H9 (cell line): ENCODE results near the gene FASTK. TPM values are rescaled to one million over a fixed set of nuclear protein-coding genes. Genes with fewer than 3 reads are reported as not detected.
A peak's percentile ranks its signal among the peaks of the same experiment; 100 is the strongest.

Experiments
- DNase-seq: peaks from one replicate; pipeline ENCODE4 v3.0.0-alpha.2; 2017
- H2AFZ ChIP-seq: one replicate; pipeline ENCODE4 v1.6.1; 2013; ENCODE audit warnings: mild to moderate bottlenecking, low read length, control low read depth, moderate library complexity
- H2AK5ac ChIP-seq: 2 replicates; pipeline ENCODE4 v1.6.1; 2013; ENCODE audit warnings: low read length, control low read depth, mixed read lengths; ENCODE audit not compliant: insufficient read length
- H2BK120ac ChIP-seq: one replicate; pipeline ENCODE4 v1.6.1; 2013; ENCODE audit warnings: low read depth, mild to moderate bottlenecking, low read length, control low read depth, inconsistent platforms; ENCODE audit not compliant: poor library complexity, severe bottlenecking
- H2BK12ac ChIP-seq: 2 replicates; pipeline ENCODE4 v1.6.1; 2013; ENCODE audit warnings: low read length, control low read depth, mixed read lengths, low read depth; ENCODE audit not compliant: insufficient read length
- H2BK15ac ChIP-seq: 2 replicates; pipeline ENCODE4 v1.6.1; 2013; ENCODE audit warnings: low read depth, low read length, control low read depth
- H2BK20ac ChIP-seq: one replicate; pipeline ENCODE4 v1.6.1; 2013; ENCODE audit warnings: low read depth, mild to moderate bottlenecking, low read length, control low read depth, inconsistent platforms; ENCODE audit not compliant: poor library complexity, severe bottlenecking
- H2BK5ac ChIP-seq: 2 replicates; pipeline ENCODE4 v1.6.1; 2013; ENCODE audit warnings: low read length, control low read depth, mixed read lengths; ENCODE audit not compliant: insufficient read length
- H3K14ac ChIP-seq: 2 replicates; pipeline ENCODE4 v1.6.1; 2013; ENCODE audit warnings: low read length, control low read depth; ENCODE audit not compliant: insufficient read depth
- H3K18ac ChIP-seq: 2 replicates; pipeline ENCODE4 v1.6.1; 2013; ENCODE audit warnings: low read depth, mild to moderate bottlenecking, mixed read lengths, low read length, control low read depth; ENCODE audit not compliant: insufficient read length
- H3K23ac ChIP-seq: 2 replicates; pipeline ENCODE4 v1.6.1; 2013; ENCODE audit warnings: low read length, control low read depth, mixed read lengths, low read depth; ENCODE audit not compliant: insufficient read length
- H3K23me2 ChIP-seq: 2 replicates; pipeline ENCODE4 v1.6.1; 2013; ENCODE audit warnings: low read depth, mild to moderate bottlenecking, mixed read lengths, low read length, control low read depth; ENCODE audit not compliant: insufficient read length, poor library complexity, severe bottlenecking
- H3K27ac ChIP-seq: 2 replicates; pipeline ENCODE4 v1.5.1; 2013; ENCODE audit warnings: low read length, control low read depth, mixed read lengths, low read depth; ENCODE audit not compliant: insufficient read length
- H3K27me3 ChIP-seq: 2 replicates; pipeline ENCODE4 v1.6.1; 2013; ENCODE audit warnings: low read length, control low read depth, inconsistent platforms; ENCODE audit not compliant: insufficient read depth
- H3K4ac ChIP-seq: 2 replicates; pipeline ENCODE4 v1.6.1; 2013; ENCODE audit warnings: low read depth, mild to moderate bottlenecking, control low read depth, inconsistent platforms, low read length, moderate library complexity
- H3K4me1 ChIP-seq: 2 replicates; pipeline ENCODE4 v1.6.1; 2013; ENCODE audit warnings: low read length, control low read depth, inconsistent platforms; ENCODE audit not compliant: insufficient read depth
- H3K4me2 ChIP-seq: 2 replicates; pipeline ENCODE4 v1.6.1; 2013; ENCODE audit warnings: low read length, control low read depth, mixed read lengths; ENCODE audit not compliant: insufficient read length, insufficient read depth
- H3K56ac ChIP-seq: 2 replicates; pipeline ENCODE4 v1.6.1; 2013; ENCODE audit warnings: low read depth, mild to moderate bottlenecking, mixed read lengths, low read length, control low read depth; ENCODE audit not compliant: insufficient read length
- H3K79me1 ChIP-seq: 2 replicates; pipeline ENCODE4 v1.6.1; 2013; ENCODE audit warnings: low read depth, mild to moderate bottlenecking, moderate library complexity, low read length, control low read depth, inconsistent platforms; ENCODE audit not compliant: insufficient read depth, poor library complexity, severe bottlenecking
- H3K79me2 ChIP-seq: 2 replicates; pipeline ENCODE4 v1.6.1; 2013; ENCODE audit warnings: low read length, control low read depth, inconsistent platforms; ENCODE audit not compliant: insufficient read depth
- H3K9ac ChIP-seq: 2 replicates; pipeline ENCODE4 v1.6.1; 2013; ENCODE audit warnings: low read length, control low read depth, mixed read lengths; ENCODE audit not compliant: insufficient read length; ENCODE audit errors: extremely low read depth
- H3K9me3 ChIP-seq: one replicate; pipeline ENCODE4 v1.6.1; 2013; ENCODE audit warnings: low read depth, low read length, inconsistent platforms; ENCODE audit not compliant: control insufficient read depth
- H3T11ph ChIP-seq: one replicate; pipeline ENCODE4 v1.6.1; 2013; ENCODE audit warnings: mild to moderate bottlenecking, low read length, control low read depth, inconsistent platforms
- H4K20me1 ChIP-seq: one replicate; pipeline ENCODE4 v1.6.1; 2013; ENCODE audit not compliant: control insufficient read depth, insufficient read length, insufficient read depth
- H4K5ac ChIP-seq: 2 replicates; pipeline ENCODE4 v1.6.1; 2013; ENCODE audit warnings: low read depth, mild to moderate bottlenecking, mixed read lengths, low read length, control low read depth; ENCODE audit not compliant: insufficient read length
- H4K8ac ChIP-seq: replicated peaks from 2 replicates; pipeline ENCODE4 v1.6.1; 2013; ENCODE audit warnings: low read length, control low read depth, mixed read lengths, low read depth; ENCODE audit not compliant: insufficient read length
- H4K91ac ChIP-seq: 2 replicates; pipeline ENCODE4 v1.6.1; 2013; ENCODE audit warnings: low read depth, mild to moderate bottlenecking, moderate library complexity, mixed read lengths, low read length, control low read depth; ENCODE audit not compliant: insufficient read length
- H3K27ac Mint-ChIP-seq, 3 experiments: 2 replicates in 2 of 3; 3 replicates in 1 of 3; pipeline ENCODE4 v1.8.0; 2020 to 2021; ENCODE audit warnings: mixed read lengths in 3 of 3, mild to moderate bottlenecking in 1 of 3, moderate library complexity in 1 of 3
- H3K27me3 Mint-ChIP-seq: 2 replicates; pipeline ENCODE4 v1.8.0; 2021; ENCODE audit warnings: low read depth, mild to moderate bottlenecking, moderate library complexity, mixed read lengths
- H3K36me3 Mint-ChIP-seq, 3 experiments: 2 replicates in 2 of 3; 3 replicates in 1 of 3; pipeline ENCODE4 v1.8.0; 2020 to 2021; ENCODE audit warnings: low read depth in 3 of 3, mixed read lengths in 3 of 3; ENCODE audit not compliant: insufficient read depth in 1 of 3
- H3K4me1 Mint-ChIP-seq, 2 experiments: 2 replicates each; pipeline ENCODE4 v1.8.0; 2020; ENCODE audit warnings: mixed read lengths in 2 of 2
- H3K4me3 Mint-ChIP-seq, 2 experiments: 2 replicates in 1 of 2; 3 replicates in 1 of 2; pipeline ENCODE4 v1.8.0; 2020 to 2021; ENCODE audit warnings: mild to moderate bottlenecking in 2 of 2, mixed read lengths in 2 of 2, moderate library complexity in 1 of 2
- H3K9me3 Mint-ChIP-seq, 2 experiments: 2 replicates in 1 of 2; 3 replicates in 1 of 2; pipeline ENCODE4 v1.8.0; 2020; ENCODE audit warnings: mild to moderate bottlenecking in 2 of 2, mixed read lengths in 2 of 2, moderate library complexity in 1 of 2
- CTCF ChIP-seq: fragments of 200-600 bp; sonication (generic); conservative IDR thresholded peaks from 3 replicates; pipeline ENCODE4 v1.8.0; 2021; ENCODE audit warnings: antibody characterized with exemption, mild to moderate bottlenecking
- WGBS: extraction: QIAGEN DNeasy Blood & Tissue Kit; methylation state at CpG from one replicate; pipeline ENCODE4 v1.1.7; 2013; ENCODE audit warnings: missing lambda C conversion rate, low lambda C conversion rate, mixed read lengths; ENCODE audit not compliant: insufficient read length; ENCODE audit errors: extremely low coverage; 5-methylcytosine and 5-hydroxymethylcytosine counted together
- total RNA-seq: library from RNA; stranded (reverse); gene quantifications from 2 replicates; pipeline ENCODE4 v1.2.1, GENCODE V29; 2021

The FASTK gene
- total RNA-seq, 1 experiment from 2014 or later = 57.8 TPM

GRCh38 chr7:151038951-151039849 lies 41.4 kb downstream of the FASTK start:
- no peak overlapping the region for H2BK20ac ChIP-seq
- no peak overlapping the region for H3K9ac ChIP-seq
- H2AK5ac ChIP-seq = no peak overlapping the region
- no peaks in the 10 kb centered on the region for H3K23me2 ChIP-seq
- no peak for DNase-seq
- H3K4me1 Mint-ChIP-seq = peaks cover 2% of the 10 kb centered on the region in 2 experiments; a peak in 1 of 4 replicates
- H3K79me1 ChIP-seq = no peaks in the 10 kb centered on the region
- peaks cover 0 to 8% (median 4%) of the 10 kb centered on the region in 3 experiments; a peak in 4 of 7 replicates for H3K36me3 Mint-ChIP-seq
- no peak overlapping the region for H3K4ac ChIP-seq
- H3K4me1 ChIP-seq = no peaks in the 10 kb centered on the region
- H2BK120ac ChIP-seq = no peak overlapping the region
- H4K20me1 ChIP-seq = no peaks in the 10 kb centered on the region
- H3K9me3 ChIP-seq = no peaks in the 10 kb centered on the region
- no peak overlapping the region for H3T11ph ChIP-seq
- H4K91ac ChIP-seq = no peak overlapping the region
- no CpG with 5 or more reads among the region's 12 CpGs for WGBS
- no peak overlapping the region for H2BK12ac ChIP-seq
- no peak overlapping the region for H2AFZ ChIP-seq
- no peak overlapping the region for H4K5ac ChIP-seq
- no peak overlapping the region for H2BK15ac ChIP-seq
- H2BK5ac ChIP-seq = no peak overlapping the region
- H3K27me3 ChIP-seq = no peaks in the 10 kb centered on the region
- H4K8ac ChIP-seq = no peak overlapping the region
- no peak overlapping the region for H3K18ac ChIP-seq
- no peak overlapping the region for H3K14ac ChIP-seq
- no peak overlapping the region for H3K23ac ChIP-seq
- no peak overlapping the region for H3K27ac ChIP-seq
- H3K27ac Mint-ChIP-seq = peak overlapping the region; percentile 18 to 53 (median 40); a peak in 1 of 7 replicates
- no peak overlapping the region for H3K56ac ChIP-seq
- H3K79me2 ChIP-seq = no peaks in the 10 kb centered on the region
- no peak overlapping the region; a peak in 1 of 5 replicates for H3K4me3 Mint-ChIP-seq
- H3K27me3 Mint-ChIP-seq = peaks cover 5% of the 10 kb centered on the region
- no peak for TF ChIP-seq CTCF
- H3K4me2 ChIP-seq = no peak overlapping the region
- no peaks in the 10 kb centered on the region; a peak in 1 of 5 replicates for H3K9me3 Mint-ChIP-seq
